EL (cell line): ENCODE data around the gene KRT76.
"Not testable (repeated sequence)": the region's sequence is repeated elsewhere in the genome, so short reads cannot be mapped to it uniquely, and the experiment has no call there.

Source experiments
- DNase-seq: peaks from one replicate; pipeline ENCODE4 v3.0.0-alpha.2; 2016

The KRT76 gene

GRCh38 chr12:52755533-52755932, 21.6 kb downstream of the KRT76 start:
- no peak for DNase-seq

- DNase-seq = no peak
Observed at GRCh38 chr12:52754135-52754534, 23.0 kb downstream of the KRT76 start.

- DNase-seq = no peak
Observed at GRCh38 chr12:52753283-52753682, 23.9 kb downstream of the KRT76 start.

GRCh38 chr12:52752516-52752915, 24.6 kb downstream of the KRT76 start:
- DNase-seq = no peak

- no peak for DNase-seq
Observed at GRCh38 chr12:52751795-52752194, 25.4 kb downstream of the KRT76 start.

GRCh38 chr12:52750532-52750931, 26.6 kb downstream of the KRT76 start:
- not testable (repeated sequence) for DNase-seq

GRCh38 chr12:52749827-52750226, 27.3 kb downstream of the KRT76 start:
- DNase-seq = no peak

GRCh38 chr12:52748578-52748977, 28.6 kb downstream of the KRT76 start:
- no peak for DNase-seq

GRCh38 chr12:52745554-52745953, 31.6 kb downstream of the KRT76 start:
- DNase-seq = no peak

- no peak for DNase-seq
Observed at GRCh38 chr12:52744493-52745156, 32.5 kb downstream of the KRT76 start.

- no peak for DNase-seq
Observed at GRCh38 chr12:52742822-52743457, 34.2 kb downstream of the KRT76 start.

- no peak for DNase-seq
Observed at GRCh38 chr12:52742196-52742580, 35.0 kb downstream of the KRT76 start.

GRCh38 chr12:52741375-52742195, 35.6 kb downstream of the KRT76 start:
- peak; percentile 37 for DNase-seq

GRCh38 chr12:52740584-52740983, 36.6 kb downstream of the KRT76 start:
- DNase-seq = no peak

GRCh38 chr12:52739963-52740362, 37.2 kb downstream of the KRT76 start:
- no peak for DNase-seq

GRCh38 chr12:52735816-52736632, 41.1 kb downstream of the KRT76 start:
- DNase-seq = no peak

- DNase-seq = no peak
Observed at GRCh38 chr12:52735106-52735505, 42.0 kb downstream of the KRT76 start.

GRCh38 chr12:52730793-52731192, 46.4 kb downstream of the KRT76 start:
- DNase-seq = no peak

GRCh38 chr12:52730383-52730782, 46.8 kb downstream of the KRT76 start:
- DNase-seq = no peak

- no peak for DNase-seq
Observed at GRCh38 chr12:52729147-52729546, 48.0 kb downstream of the KRT76 start.

GRCh38 chr12:52728374-52728773, 48.8 kb downstream of the KRT76 start:
- DNase-seq = no peak

GRCh38 chr12:52727037-52727436, 50.1 kb downstream of the KRT76 start:
- DNase-seq = no peak

GRCh38 chr12:52726451-52726850, 50.7 kb downstream of the KRT76 start:
- no peak for DNase-seq
